ENCODE measurements around the gene RAPGEF4. TPM values are rescaled to one million over a fixed set of nuclear protein-coding genes. Genes with fewer than 3 reads are reported as not detected.

Gene RAPGEF4
- total and polyA plus RNA-seq, 2 of the 4 experiments (the other 2 are of a cell fraction) = 1.7 to 3.2 TPM

DNA sequence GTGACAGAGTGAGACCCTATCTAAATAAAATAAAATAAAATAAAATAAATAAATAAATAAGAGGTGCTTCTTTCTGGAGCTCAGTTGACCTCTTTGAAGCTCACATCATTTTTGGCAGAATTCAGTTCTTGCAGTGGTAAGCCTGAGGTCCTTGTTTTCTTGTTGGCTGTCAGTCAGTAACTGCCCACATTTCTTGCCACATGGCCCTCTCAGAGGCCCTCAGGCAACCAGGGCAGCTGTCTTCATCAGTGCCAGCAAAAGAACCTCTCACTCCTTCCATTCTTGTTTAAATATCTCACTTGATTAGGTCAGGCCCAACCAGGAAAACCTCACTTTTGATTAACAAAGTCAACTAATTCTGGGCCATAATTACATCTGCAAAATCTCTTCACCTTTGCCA is 53.2 kb downstream of the RAPGEF4 start (continued):
- TF ChIP-seq SMC3 (IDR thresholded peaks at IDR 0.05; ENCODE audit: low read depth, low read length) (no peak), MAZ (IDR thresholded peaks at IDR 0.05; ENCODE audit: borderline replicate concordance, low read depth, low read length) (no peak)

DNA sequence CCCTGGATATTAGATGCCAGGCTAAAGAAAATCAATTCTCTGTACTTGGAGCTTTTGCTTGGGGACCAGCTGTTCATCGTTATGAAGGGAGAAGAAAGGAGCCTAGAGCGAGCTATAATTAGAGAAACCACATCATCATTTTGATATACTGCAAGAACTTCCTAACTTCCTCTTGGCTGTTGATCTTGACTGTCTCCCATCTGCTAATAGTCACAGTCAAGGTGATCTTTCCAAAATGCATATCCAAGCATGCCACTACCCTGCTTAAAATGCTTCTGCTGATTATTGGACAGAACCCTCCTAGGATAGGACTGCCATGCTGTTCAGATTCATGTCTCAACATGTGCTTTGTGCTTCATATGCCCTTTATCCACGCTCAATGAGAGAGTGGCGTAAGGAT is 54.8 kb downstream of the RAPGEF4 start:
- no peak overlapping the region for H3K4me3 ChIP-seq (ENCODE audit: insufficient read depth, low read depth, low read length)
- no peak for DNase-seq
- no peak overlapping the region for H2BK120ac ChIP-seq (ENCODE audit: low read depth, low read length)
- H3K14ac ChIP-seq (replicated peaks; ENCODE audit: low read depth, low read length) = no peak overlapping the region
- H3K56ac ChIP-seq (ENCODE audit: extremely low read depth, insufficient read depth, low read length) = no peak overlapping the region
- no peak for TF ChIP-seq MAFK (IDR thresholded peaks at IDR 0.05; ENCODE audit: low read depth, low read length)
- no peaks in the 10 kb centered on the region for H3K9me3 ChIP-seq (ENCODE audit: control insufficient read depth, insufficient read depth, low read length)
- H3K36me3 ChIP-seq (ENCODE audit: control insufficient read depth, insufficient read depth, low read length) = no peaks in the 10 kb centered on the region
- in situ Hi-C loops (cut with MboI; ENCODE audit: low sequenced_read_pairs) (no loop called here), dilution Hi-C loops (cut with HindIII; ENCODE audit: low sequenced_read_pairs, unreplicated experiment) (no loop called here), intact Hi-C loops (cut with micrococcal nuclease) (no loop called here)
- no peaks in the 10 kb centered on the region for H3K9me1 ChIP-seq (ENCODE audit: insufficient read depth, low read length)
- H3K9ac ChIP-seq (ENCODE audit: low read depth, low read length) = no peak overlapping the region
- ATAC-seq (ENCODE audit: low read depth) = no peak
- H3K79me1 ChIP-seq (ENCODE audit: low read depth in 1 of 2, low read length in 2 of 2) = no peaks in the 10 kb centered on the region
- no peak overlapping the region for H3K27ac ChIP-seq (ENCODE audit: insufficient read depth, low read length)
- no peak overlapping the region for H2AFZ ChIP-seq (replicated peaks; ENCODE audit: low read length, poor library complexity)
- POLR2A ChIA-PET (ENCODE audit: unreplicated experiment) = no interaction called here
- no peak overlapping the region for H3K4ac ChIP-seq (ENCODE audit: low read depth, low read length)
- no peak overlapping the region for H4K91ac ChIP-seq (ENCODE audit: insufficient read depth, low read depth, low read length)
- H4K5ac ChIP-seq (ENCODE audit: low read depth, low read length) = peak overlapping the region; percentile 36; the same call in 1 of the 2 replicates
- CTCF ChIA-PET = no interaction called here
- no peaks in the 10 kb centered on the region for H4K20me1 ChIP-seq (ENCODE audit: insufficient read depth, low read length)
- no peak overlapping the region for H3K4me2 ChIP-seq (ENCODE audit: low read depth, low read length)
- BruUV-seq (replicated peaks) = no TSS peak
- 100% methylated on average over 2 of the region's 4 CpGs; no CpG with 5 or more reads in 1 of the 2 experiments for WGBS, 2 experiments (ENCODE audit: extremely low coverage in 2 of 2, insufficient read length in 1 of 2)
- no peak overlapping the region for H2AK9ac ChIP-seq (replicated peaks; ENCODE audit: low read depth, low read length, poor library complexity)
- no peak overlapping the region for H4K8ac ChIP-seq (ENCODE audit: low read depth in 2 of 2, low read length in 2 of 2)
- H3K27me3 ChIP-seq (ENCODE audit: control insufficient read depth, insufficient read depth, low read length) = no peaks in the 10 kb centered on the region
- peak overlapping the region; percentile 2; the same call in 1 of the 2 replicates for H2AK5ac ChIP-seq (ENCODE audit: low read depth, low read length)
- H2BK15ac ChIP-seq (ENCODE audit: low read depth, low read length) = no peak overlapping the region
- H2BK20ac ChIP-seq (ENCODE audit: low read depth, low read length) = no peak overlapping the region
- peak overlapping the region; percentile 88; the same call in 1 of the 2 replicates for H3K18ac ChIP-seq (ENCODE audit: low read depth, low read length)
- no peak overlapping the region for H3K23ac ChIP-seq (ENCODE audit: low read depth, low read length)
- H2BK5ac ChIP-seq (ENCODE audit: low read depth, low read length, poor library complexity, severe bottlenecking) = no peak overlapping the region
- peaks cover 10% of the 10 kb centered on the region for H3K4me1 ChIP-seq (ENCODE audit: control insufficient read depth, insufficient read depth, low read length)

Measured in IMR-90 (cell line).